ENCODE data around the gene PTGES3. TPM values are rescaled to one million over a fixed set of nuclear protein-coding genes. Genes with fewer than 3 reads are reported as not detected.
A peak's percentile ranks its signal among the peaks of the same experiment; 100 is the strongest.

Gene PTGES3
- total and polyA plus RNA-seq, 11 donors = 48.0 to 125 (median 103) TPM

GRCh38 chr12:56699020-56699661 is 11.1 kb upstream of the PTGES3 start:
- TF ChIP-seq CTCF (IDR thresholded peaks at IDR 0.05) (no peak), POLR2A (IDR thresholded peaks at IDR 0.05) (no peak)
- H3K4me3 ChIP-seq = no peak overlapping the region
- peak overlapping the region in 1 of 12 donors; percentile 82 for H3K27ac ChIP-seq
- WGBS, 4 donors = 69 to 77% (median 74%) methylated on average over 3 of the region's 3 CpGs
- peaks cover 0 to 14% (median 0%) of the 10 kb centered on the region in 12 donors for H3K4me1 ChIP-seq
- intact Hi-C loops (cut with DNase I) = no loop called here
- no peaks in the 10 kb centered on the region for H3K27me3 ChIP-seq
- no peaks in the 10 kb centered on the region for H3K36me3 ChIP-seq
- no peaks in the 10 kb centered on the region for H3K9me3 ChIP-seq
- DNase-seq (no peak), ATAC-seq (no peak)

GRCh38 chr12:56695327-56696101 is 7.4 kb upstream of the PTGES3 start:
- intact Hi-C loops (cut with DNase I) = no loop called here
- no peak for TF ChIP-seq CTCF (IDR thresholded peaks at IDR 0.05)
- no peak for TF ChIP-seq POLR2A (IDR thresholded peaks at IDR 0.05)
- Histone ChIP-seq H3K4me1 (peaks cover 0 to 14% (median 0%) of the 10 kb centered on the region in 12 donors), H3K36me3 (no peaks in the 10 kb centered on the region), H3K27me3 (no peaks in the 10 kb centered on the region), H3K9me3 (no peaks in the 10 kb centered on the region), H3K4me3 (no peak overlapping the region), H3K27ac (no peak overlapping the region)
- WGBS, 4 donors = 67 to 75% (median 71%) methylated on average over 2 of the region's 2 CpGs
- no peak for ATAC-seq
- no peak for DNase-seq

DNA sequence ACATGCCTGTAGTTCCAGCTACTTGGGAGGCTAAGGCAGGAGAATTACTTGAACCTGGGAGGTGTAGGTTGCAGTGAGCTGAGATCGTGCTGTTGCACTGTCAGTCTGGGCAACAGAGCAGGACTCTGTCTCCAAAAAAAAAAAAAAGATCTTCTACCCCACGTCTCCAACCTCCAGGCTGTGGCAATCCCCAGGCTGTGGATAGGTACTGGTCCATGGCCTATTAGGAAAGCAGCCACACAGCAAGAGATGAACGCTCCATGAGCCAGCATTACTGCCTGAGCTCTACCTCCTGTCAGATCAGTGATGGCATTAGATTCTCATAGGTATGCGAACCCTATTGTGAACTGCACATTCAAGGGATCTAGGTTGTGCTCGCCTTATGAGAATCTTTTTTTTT is 6.1 kb upstream of the PTGES3 start:
- H3K9me3 ChIP-seq = no peaks in the 10 kb centered on the region
- H3K36me3 ChIP-seq = no peaks in the 10 kb centered on the region
- ATAC-seq (no peak), DNase-seq (no peak)
- H3K27me3 ChIP-seq = no peaks in the 10 kb centered on the region
- peaks cover 0 to 7% (median 2%) of the 10 kb centered on the region in 12 donors for H3K4me1 ChIP-seq
- intact Hi-C loops (cut with DNase I) = no loop called here
- no peak for TF ChIP-seq POLR2A (IDR thresholded peaks at IDR 0.05)
- no peak for TF ChIP-seq CTCF (IDR thresholded peaks at IDR 0.05)
- H3K27ac ChIP-seq = no peak overlapping the region
- 77 to 89% (median 86%) methylated on average over 5 of the region's 5 CpGs for WGBS, 4 donors
- H3K4me3 ChIP-seq = no peak overlapping the region

DNA sequence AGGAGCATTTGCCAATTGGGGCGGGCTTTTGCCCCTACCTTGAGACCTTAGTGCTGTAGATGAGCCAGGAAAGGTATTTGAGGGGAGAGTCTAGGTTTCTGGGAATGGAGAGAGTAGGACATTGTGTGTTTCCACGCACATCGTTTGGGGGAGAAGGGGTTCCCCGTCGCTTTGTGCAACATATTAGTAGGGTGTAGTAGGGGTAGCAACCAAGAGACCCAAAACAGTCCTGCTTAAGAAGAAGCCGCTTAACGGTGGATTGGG is 694 bp upstream of the PTGES3 start:
- H3K4me1 ChIP-seq = peaks cover 0 to 41% (median 30%) of the 10 kb centered on the region in 12 donors
- TF ChIP-seq POLR2A (IDR thresholded peaks at IDR 0.05) (no peak), CTCF (IDR thresholded peaks at IDR 0.05) (no peak)
- peaks cover 0 to 6% (median 0%) of the 10 kb centered on the region in 9 donors for H3K36me3 ChIP-seq
- DNase-seq (no peak), ATAC-seq (peak in 1 of 4 donors; percentile 22)
- 4 to 7% (median 6%) methylated on average over 7 of the region's 7 CpGs for WGBS, 4 donors
- intact Hi-C loops (cut with DNase I) = loop anchor here (1.0 to 5.0 kb wide), 8 partner anchors 34 to 829 kb away; partner anchors contain the start of genes NACA (in 5 of the 10) and ATP5F1B (in 3 of the 10)
- H3K9me3 ChIP-seq = no peaks in the 10 kb centered on the region
- peak overlapping the region; percentile 93 to 100 (median 98) for H3K27ac ChIP-seq
- no peaks in the 10 kb centered on the region for H3K27me3 ChIP-seq
- peak overlapping the region; percentile 25 to 96 (median 86) for H3K4me3 ChIP-seq
